Left ventricle myocardium inferior (tissue), 1 donor: ENCODE data around the gene VCL. TPM values are rescaled to one million over a fixed set of nuclear protein-coding genes. Genes with fewer than 3 reads are reported as not detected.

ENCODE experiments used
- DNase-seq: peaks from one replicate; pipeline ENCODE4 v3.0.0-alpha.2; 2020
- H3K27ac ChIP-seq: fragments of 200-600 bp; replicated peaks from 2 replicates; pipeline ENCODE4 v1.8.0; 2021
- H3K27me3 ChIP-seq: fragments of 200-600 bp; 2 replicates; pipeline ENCODE4 v1.8.0; 2021; ENCODE audit warnings: low read depth
- H3K36me3 ChIP-seq: fragments of 200-600 bp; 2 replicates; pipeline ENCODE4 v1.8.0; 2021
- H3K4me1 ChIP-seq: fragments of 200-600 bp; 2 replicates; pipeline ENCODE4 v1.8.0; 2021
- H3K4me3 ChIP-seq: fragments of 200-600 bp; 2 replicates; pipeline ENCODE4 v1.8.0; 2021; ENCODE audit warnings: mild to moderate bottlenecking, moderate library complexity
- H3K9me3 ChIP-seq: fragments of 200-600 bp; replicated peaks from 2 replicates; pipeline ENCODE4 v1.8.0; 2021
- intact Hi-C: fragments of 100-400 bp; cut with micrococcal nuclease; formaldehyde crosslinking; loops from one replicate; pipeline ENCODE4 v1.11.0; 2022
- total RNA-seq: library from RNA; stranded (reverse); fragmentation: NEBNext Ultra II Directional; extraction: Animal tissue kit (Norgen Biotek cat#: 25700); gene quantifications from one replicate; pipeline ENCODE4 v1.2.1, GENCODE V29; 2021
- TF ChIP-seq, protein P1 (sequence below): fragments of 200-600 bp; IDR thresholded peaks from 2 replicates; pipeline ENCODE4 v1.8.0; 2021; ENCODE audit warnings: antibody characterized with exemption, mild to moderate bottlenecking, borderline replicate concordance
- donor health status: DM: no; HTN: yes; CAD: no; lungs with severe emphysema.

Gene VCL
- total RNA-seq, 1 donor from 2014 or later = 227 TPM

DNA sequence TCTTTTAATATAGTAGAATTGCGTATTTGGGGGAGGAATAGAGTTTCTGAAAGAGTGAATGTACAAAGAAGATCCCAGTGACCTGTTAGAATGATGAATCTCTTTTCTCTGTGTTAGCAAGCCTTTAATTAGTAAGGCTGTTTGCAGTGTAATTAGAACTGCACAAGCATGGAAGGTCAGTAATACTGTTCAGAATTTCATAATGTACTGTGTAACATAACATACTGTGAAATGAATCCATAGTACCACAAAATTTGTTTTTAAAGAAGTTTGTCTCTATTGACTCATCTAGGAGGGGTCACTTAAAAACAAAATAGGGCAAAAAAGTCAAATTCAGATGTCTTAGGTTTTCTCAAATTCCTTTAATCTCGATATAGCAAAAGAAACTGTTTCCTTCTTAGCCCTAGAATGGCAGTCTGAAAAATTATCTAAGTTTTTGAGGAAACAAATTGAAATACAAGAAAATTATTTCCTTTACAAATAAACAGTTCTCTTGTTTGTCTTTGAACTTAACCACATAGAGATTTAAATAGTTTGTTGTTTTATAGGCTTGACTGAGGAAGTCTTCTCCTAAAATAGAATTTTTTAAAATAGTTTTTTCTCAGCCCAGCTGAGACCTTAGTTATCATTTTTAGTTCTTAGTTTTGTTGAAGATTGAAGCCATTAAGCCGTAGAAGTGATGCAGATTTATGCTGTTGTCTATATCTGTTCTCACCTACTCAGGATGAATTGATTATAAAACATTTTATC is 165.6 kb downstream of the VCL start:
- no peak for DNase-seq
- Histone ChIP-seq H3K27ac (no peak overlapping the region), H3K9me3 (no peaks in the 10 kb centered on the region), H3K36me3 (no peaks in the 10 kb centered on the region), H3K4me1 (peaks cover 20% of the 10 kb centered on the region), H3K4me3 (no peak overlapping the region), H3K27me3 (no peaks in the 10 kb centered on the region)
- TF ChIP-seq, protein P1, sequence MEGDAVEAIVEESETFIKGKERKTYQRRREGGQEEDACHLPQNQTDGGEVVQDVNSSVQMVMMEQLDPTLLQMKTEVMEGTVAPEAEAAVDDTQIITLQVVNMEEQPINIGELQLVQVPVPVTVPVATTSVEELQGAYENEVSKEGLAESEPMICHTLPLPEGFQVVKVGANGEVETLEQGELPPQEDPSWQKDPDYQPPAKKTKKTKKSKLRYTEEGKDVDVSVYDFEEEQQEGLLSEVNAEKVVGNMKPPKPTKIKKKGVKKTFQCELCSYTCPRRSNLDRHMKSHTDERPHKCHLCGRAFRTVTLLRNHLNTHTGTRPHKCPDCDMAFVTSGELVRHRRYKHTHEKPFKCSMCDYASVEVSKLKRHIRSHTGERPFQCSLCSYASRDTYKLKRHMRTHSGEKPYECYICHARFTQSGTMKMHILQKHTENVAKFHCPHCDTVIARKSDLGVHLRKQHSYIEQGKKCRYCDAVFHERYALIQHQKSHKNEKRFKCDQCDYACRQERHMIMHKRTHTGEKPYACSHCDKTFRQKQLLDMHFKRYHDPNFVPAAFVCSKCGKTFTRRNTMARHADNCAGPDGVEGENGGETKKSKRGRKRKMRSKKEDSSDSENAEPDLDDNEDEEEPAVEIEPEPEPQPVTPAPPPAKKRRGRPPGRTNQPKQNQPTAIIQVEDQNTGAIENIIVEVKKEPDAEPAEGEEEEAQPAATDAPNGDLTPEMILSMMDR = no peak
- intact Hi-C loops = no loop called here

DNA sequence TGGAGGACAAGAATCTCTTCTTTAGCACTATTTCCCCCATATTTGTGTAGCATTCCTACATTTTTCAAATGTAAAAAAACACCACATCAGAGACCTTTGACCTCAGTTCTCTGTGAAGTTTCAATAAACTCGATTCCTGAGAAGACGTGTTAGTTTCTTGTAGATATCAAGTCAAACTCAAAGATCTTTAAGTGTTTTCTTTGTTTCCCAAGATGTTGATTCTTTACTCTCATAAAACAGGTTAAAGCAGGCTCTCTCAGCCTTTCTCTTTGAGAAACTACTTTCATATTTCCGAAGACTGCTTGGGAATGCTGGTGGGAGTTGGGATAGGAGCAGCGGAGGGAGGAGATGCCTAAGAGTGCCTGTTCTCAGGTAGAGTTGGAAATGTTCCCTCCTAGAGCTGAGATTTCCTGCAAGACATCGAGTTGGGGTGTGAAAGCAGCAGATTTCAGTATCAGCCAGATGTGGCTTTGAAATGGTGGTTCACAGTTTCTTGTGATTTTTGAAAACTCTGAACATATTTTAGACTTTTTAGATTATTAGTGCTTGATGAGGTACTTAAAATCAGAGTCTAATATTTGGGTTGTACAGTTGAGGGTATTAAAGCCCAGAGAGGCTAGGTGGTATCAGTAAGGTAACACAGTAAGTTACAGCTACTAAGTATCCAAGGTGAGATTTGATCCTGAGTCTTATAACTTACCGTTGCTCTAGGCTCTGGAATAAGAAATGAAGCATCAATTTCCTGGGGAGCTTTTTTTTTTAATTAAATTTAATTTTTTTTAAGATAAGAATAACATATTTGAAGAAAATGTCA is 167.0 kb downstream of the VCL start:
- Histone ChIP-seq H3K9me3 (no peaks in the 10 kb centered on the region), H3K27ac (no peak overlapping the region), H3K36me3 (no peaks in the 10 kb centered on the region), H3K4me3 (no peak overlapping the region), H3K4me1 (peaks cover 27% of the 10 kb centered on the region), H3K27me3 (no peaks in the 10 kb centered on the region)
- intact Hi-C loops = no loop called here
- DNase-seq = no peak
- TF ChIP-seq, protein P1 = no peak

DNA sequence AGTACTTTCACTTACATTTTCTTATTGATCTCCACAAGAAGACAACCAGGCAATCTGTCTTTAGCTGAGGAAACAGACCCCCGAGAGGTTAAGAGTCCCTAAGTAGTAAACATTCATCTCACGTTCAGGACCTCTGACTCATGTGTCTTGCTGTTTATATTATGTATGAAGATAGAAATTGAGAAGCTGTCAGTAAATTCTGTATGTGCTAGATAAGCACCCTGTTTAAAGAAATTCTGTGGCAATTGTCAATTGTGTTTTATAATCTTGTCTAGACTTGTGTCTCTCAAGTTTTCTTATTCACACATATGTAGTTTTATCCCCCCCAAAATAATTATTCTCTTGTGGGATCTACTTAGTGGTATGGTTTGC is 167.6 kb downstream of the VCL start:
- TF ChIP-seq, protein P1 = no peak
- Histone ChIP-seq H3K4me1 (peaks cover 22% of the 10 kb centered on the region), H3K27ac (no peak overlapping the region), H3K27me3 (no peaks in the 10 kb centered on the region), H3K4me3 (no peak overlapping the region), H3K36me3 (no peaks in the 10 kb centered on the region), H3K9me3 (no peaks in the 10 kb centered on the region)
- DNase-seq = no peak
- intact Hi-C loops = no loop called here

DNA sequence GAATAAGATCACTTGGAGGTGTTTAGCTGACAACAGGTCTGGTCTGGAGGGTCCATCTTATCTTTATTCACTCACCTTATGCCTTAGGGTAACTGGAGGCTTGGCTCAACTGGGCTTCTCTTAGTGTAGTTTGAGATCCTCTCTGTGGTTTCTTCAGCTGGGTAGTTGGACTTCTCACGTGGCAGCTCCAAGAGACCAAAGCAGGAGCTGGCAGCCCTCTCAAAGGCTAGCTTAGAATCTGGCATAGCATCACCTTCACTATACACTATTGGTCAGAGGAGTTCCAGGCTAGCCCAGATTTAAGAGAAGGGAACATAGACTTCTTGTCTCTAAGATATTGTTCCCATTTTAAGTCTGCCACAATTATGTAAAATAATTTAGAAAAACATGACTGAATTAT is 169.5 kb downstream of the VCL start:
- Histone ChIP-seq H3K36me3 (no peaks in the 10 kb centered on the region), H3K27ac (no peak overlapping the region), H3K4me1 (peaks cover 22% of the 10 kb centered on the region), H3K9me3 (no peaks in the 10 kb centered on the region), H3K27me3 (no peaks in the 10 kb centered on the region), H3K4me3 (no peak overlapping the region)
- no peak for DNase-seq
- intact Hi-C loops = no loop called here
- TF ChIP-seq, protein P1 = no peak

Other genes with a start within 250 kb of the VCL start
- gene CHCHD1, start 216.1 kb upstream of the VCL start, total RNA-seq = 27.4 TPM
- 46.2 TPM for gene ZSWIM8, start 212.5 kb upstream of the VCL start, total RNA-seq
- 11.2 TPM for gene NDST2, start 186.5 kb upstream of the VCL start, total RNA-seq
- 12.5 TPM for gene CAMK2G, start 123.6 kb upstream of the VCL start, total RNA-seq
- 4.9 TPM for gene PLAU, start 87.0 kb upstream of the VCL start, total RNA-seq
- 30.6 TPM for gene AP3M1, start 152.7 kb downstream of the VCL start, total RNA-seq
- gene ADK, start 153.1 kb downstream of the VCL start, total RNA-seq = 41.3 TPM